ENCODE data around the gene RHCG.

RHCG gene

DNA sequence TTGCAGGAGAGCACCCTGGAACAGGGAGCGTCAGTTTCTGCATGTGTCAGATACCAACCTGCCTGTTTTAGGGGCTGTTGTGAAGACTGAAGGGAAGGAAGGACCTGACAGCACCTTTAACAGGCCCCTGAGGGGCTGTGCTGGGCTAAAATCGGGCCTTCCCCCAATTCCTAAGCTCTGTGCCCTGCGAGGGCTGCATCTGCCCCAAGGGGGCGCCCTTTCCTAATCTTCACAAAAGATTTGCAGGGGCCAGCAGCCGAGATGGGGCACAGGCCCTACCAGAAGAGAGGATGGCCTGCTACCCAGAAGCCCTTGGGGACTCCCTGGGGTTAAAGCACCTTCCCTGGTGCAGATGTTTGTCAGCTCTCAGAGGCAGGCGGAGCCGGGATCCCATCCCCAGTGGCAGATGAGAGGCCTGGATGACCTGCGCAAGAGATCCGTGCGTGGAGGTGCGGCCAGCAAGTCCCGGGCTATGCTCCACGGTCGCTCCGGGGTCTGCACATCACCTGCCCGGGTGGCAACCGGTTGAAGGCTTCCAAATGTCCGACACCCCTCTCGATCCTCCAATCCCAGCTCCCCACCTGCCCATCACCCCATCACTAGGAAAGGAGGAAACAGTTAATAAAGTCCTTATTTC, 53.6 kb downstream of the RHCG start:
- DNase-seq, result peak; percentile 49

DNA sequence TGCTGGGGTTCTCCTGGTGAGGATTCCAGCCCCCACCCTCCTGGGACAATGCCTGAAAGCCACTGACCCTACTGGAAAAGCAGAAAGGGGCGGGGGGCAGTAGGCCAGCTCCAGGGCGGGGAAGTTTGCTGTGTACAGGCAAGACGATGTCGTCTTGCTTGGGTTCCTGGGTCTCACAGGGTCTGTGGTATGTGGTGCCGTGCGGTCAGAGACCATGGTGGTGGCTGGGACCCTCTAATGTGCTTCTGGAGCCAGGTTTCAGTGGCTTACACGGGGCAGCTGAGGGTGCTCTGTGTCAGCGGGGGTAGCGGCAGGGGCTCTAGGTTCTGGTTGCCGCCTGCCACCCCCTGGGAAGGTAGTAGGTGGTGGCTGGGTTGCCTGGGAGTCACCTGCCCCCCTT, 54.2 kb downstream of the RHCG start:
- no peak for DNase-seq

GRCh38 chr15:89441295-89441812, 55.0 kb downstream of the RHCG start:
- DNase-seq, result no peak

GRCh38 chr15:89439764-89440163, 56.6 kb downstream of the RHCG start:
- DNase-seq, result no peak

DNA sequence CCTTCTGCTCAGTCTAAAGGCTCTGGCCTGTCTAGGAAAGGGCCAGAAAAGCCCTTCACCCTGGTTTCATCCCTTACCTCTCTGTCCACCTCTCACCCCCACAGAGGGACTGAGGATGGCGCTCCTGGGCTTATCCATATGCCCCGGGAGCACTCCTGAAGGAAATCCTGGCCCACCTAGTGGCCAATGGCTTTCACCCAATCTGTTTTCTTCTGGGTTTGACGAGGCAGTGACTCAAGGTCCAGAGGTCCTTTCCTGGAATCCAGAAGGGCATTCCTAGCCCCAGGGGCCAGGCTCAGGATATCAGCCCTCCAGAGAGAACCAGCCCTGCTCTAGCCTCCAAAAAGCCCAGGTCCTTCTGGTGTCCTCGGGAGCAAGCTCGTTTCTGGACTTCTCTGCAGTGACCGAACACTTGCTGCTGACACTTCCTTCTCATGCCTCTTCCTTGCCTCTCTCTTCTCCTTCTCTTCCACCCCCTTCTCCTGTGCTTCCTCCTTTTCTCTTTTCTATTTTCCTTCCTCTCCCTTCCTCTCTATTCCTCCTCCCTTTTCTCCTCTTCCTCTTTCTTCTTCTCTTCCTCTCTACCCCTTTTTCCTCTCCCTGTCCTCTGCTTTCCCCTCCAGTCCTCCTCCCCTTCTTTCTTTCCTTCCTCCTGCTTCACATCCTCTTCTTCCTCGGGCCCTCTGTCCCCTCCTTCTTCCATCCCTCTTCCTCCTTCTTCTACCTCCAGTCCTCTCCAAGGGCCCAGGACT, 59.6 kb downstream of the RHCG start:
- peak; percentile 49 for DNase-seq

GRCh38 chr15:89435362-89435761, 61.0 kb downstream of the RHCG start:
- DNase-seq, result no peak

- no peak for DNase-seq
Measured at GRCh38 chr15:89433686-89434085, 62.7 kb downstream of the RHCG start.

DNA sequence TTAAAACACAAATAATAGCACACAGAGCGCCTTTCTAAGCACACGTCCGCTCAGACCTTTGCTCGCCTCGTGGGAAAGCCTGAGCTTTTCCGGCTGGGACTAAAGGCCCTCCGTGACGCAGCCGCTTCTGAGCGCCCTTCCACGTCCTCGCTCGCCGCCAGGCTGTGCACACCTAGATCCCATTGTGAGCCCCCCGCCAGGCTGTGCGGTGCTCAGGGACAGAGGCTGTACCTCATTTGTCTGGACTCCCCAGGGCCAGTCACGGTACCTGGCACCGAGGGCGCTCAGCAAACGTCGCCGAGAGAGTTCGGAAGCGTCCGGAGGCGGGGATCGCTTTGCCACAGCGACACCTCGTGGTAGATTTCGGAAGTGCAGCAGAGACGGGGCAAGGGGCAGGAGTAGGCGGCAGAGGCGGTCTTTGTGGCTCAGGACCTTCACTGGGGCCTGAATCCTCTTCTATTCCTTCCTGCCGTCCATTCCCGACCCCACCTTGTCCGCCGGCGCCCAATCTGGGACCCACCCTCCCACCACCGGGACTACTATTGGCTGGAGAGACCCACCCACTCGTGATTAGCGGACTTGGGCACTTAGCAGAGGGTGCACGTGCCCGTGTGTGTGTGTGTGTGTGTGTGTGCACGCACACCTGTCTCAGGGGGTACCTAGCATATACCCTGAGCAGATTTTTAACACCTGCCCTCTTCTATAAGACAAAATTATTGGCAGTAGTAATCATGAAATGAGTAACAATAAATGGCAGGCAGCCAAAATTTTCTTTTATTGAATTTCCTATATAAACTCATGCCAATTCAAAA, 65.6 kb downstream of the RHCG start:
- DNase-seq, result peak; percentile 72

GRCh38 chr15:89429986-89430385, 66.4 kb downstream of the RHCG start:
- no peak for DNase-seq

DNA sequence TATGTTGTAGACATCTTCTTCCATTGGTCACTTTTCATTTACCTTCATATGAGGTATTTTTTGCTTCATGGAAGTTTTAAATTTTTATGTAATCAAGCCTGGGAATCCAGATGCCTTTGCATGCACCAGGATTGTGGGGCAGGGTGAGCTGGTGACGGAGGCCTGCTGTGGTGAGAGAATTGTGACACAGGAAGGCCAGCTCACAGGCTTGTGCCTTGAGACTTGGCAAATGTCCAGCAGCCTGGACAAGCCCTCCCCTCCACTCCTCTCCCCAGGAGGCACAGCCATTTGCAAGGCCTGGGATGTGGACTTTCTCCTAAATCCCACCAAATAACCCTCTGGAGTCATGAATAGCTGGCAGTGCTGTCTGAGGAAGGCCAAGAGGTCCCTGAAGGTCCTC, 67.4 kb downstream of the RHCG start:
- DNase-seq, result no peak

- DNase-seq, result no peak
Measured at GRCh38 chr15:89428246-89428645, 68.1 kb downstream of the RHCG start.

GRCh38 chr15:89426500-89426899, 69.9 kb downstream of the RHCG start:
- DNase-seq, result no peak

DNA sequence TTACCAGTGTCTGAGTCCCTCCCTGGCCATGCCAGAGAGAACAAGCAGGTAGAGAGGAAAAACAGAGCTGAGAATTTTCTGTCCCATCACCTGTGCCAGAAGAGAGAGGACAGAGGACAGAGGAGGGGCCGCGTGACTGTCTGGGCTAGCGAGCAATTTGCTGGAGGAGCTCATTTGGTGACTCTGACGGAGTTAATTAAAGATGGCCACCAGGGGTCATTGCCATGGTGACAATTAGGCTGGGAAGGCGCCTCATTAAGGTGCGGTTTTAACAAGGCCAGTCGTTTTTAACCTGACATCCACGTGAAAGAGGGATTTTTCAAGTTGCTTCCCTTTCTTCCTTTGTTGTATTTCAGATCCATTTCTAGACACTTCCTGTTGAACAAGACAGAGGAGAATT, 72.4 kb downstream of the RHCG start:
- DNase-seq, result no peak

All from EL (cell line).